Neutrophil (primary cell): Measurements from ENCODE around the gene OR13J1.

Experiments used
- H3K27ac ChIP-seq: fragments of 200-600 bp; sonication (generic); 2 replicates; pipeline ENCODE4 v1.5.1; 2016; ENCODE audit warnings: mild to moderate bottlenecking, moderate library complexity
- H3K27me3 ChIP-seq: fragments of 200-600 bp; sonication (generic); 2 replicates; pipeline ENCODE4 v1.6.0; 2016; ENCODE audit warnings: mild to moderate bottlenecking
- H3K36me3 ChIP-seq: fragments of 200-600 bp; sonication (generic); 2 replicates; pipeline ENCODE4 v1.5.1; 2017
- H3K4me1 ChIP-seq, 2 experiments: fragments of 200-600 bp in 1 of 2; sonication (generic) in 1 of 2; 1 replicate in 1 of 2; 2 replicates in 1 of 2; pipeline versions ENCODE4 v1.5.1 to v1.6.1; 2013 to 2016; ENCODE audit warnings: low read depth in 1 of 2, low read length in 1 of 2, mild to moderate bottlenecking in 1 of 2, moderate library complexity in 1 of 2; ENCODE audit not compliant: control insufficient read depth in 1 of 2, insufficient read depth in 1 of 2
- H3K4me3 ChIP-seq, 2 experiments: fragments of 200-600 bp in 1 of 2; sonication (generic) in 1 of 2; 1 replicate in 1 of 2; 2 replicates in 1 of 2; pipeline ENCODE4 v1.5.1; 2013 to 2016; ENCODE audit warnings: low read depth in 1 of 2, low read length in 1 of 2, mild to moderate bottlenecking in 1 of 2, moderate library complexity in 1 of 2
- H3K9me3 ChIP-seq: fragments of 200-600 bp; sonication (generic); 2 replicates; pipeline ENCODE4 v1.5.1; 2016
- TF ChIP-seq, protein P1 (sequence below): fragments of 200-600 bp; sonication (generic); IDR thresholded peaks from 2 replicates; pipeline ENCODE4 v1.5.1; 2016; ENCODE audit warnings: antibody characterized with exemption

OR13J1 gene

DNA sequence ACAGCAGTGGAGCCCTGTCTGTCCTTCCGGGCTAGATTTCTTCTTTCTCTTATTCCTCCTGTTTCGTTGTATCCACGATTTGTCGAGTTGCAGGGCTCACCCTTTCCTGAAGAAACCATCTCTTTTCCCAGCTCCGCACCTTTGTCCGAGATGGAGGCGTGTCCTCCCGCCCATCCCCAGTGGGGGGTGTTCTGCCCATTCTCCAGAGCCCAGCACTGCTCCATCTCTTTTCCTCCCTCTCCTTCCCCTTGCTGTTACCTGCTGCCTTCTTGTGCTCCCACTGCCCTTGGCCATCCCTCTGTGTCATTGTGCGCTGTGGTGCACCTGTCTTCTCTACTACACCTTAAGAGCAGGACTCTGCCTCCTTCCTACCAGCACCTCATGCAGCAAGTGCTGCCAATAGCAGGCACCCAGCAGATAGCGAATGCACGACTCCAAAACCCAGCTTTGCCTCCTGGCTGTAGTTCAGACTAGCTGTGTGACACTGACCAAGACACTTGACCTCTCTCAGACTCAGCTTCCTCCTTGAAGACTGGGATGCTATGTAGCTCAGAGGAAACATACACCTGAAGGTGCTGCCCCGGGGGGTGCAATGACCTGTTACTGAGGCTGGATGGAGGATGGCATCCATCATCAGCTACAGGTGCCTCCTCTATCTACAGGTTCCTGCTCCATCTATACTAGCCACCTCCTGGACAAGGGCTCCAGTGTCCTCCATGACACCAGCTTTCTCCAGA lies 8.9 kb downstream of the OR13J1 start:
- H3K9me3 ChIP-seq = no peaks in the 10 kb centered on the region
- H3K4me1 ChIP-seq = no peaks in the 10 kb centered on the region
- peaks cover 100% of the 10 kb centered on the region for H3K27me3 ChIP-seq
- TF ChIP-seq, protein P1, sequence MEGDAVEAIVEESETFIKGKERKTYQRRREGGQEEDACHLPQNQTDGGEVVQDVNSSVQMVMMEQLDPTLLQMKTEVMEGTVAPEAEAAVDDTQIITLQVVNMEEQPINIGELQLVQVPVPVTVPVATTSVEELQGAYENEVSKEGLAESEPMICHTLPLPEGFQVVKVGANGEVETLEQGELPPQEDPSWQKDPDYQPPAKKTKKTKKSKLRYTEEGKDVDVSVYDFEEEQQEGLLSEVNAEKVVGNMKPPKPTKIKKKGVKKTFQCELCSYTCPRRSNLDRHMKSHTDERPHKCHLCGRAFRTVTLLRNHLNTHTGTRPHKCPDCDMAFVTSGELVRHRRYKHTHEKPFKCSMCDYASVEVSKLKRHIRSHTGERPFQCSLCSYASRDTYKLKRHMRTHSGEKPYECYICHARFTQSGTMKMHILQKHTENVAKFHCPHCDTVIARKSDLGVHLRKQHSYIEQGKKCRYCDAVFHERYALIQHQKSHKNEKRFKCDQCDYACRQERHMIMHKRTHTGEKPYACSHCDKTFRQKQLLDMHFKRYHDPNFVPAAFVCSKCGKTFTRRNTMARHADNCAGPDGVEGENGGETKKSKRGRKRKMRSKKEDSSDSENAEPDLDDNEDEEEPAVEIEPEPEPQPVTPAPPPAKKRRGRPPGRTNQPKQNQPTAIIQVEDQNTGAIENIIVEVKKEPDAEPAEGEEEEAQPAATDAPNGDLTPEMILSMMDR = no peak
- H3K27ac ChIP-seq = no peak overlapping the region
- H3K4me3 ChIP-seq = no peak overlapping the region
- no peaks in the 10 kb centered on the region for H3K36me3 ChIP-seq

DNA sequence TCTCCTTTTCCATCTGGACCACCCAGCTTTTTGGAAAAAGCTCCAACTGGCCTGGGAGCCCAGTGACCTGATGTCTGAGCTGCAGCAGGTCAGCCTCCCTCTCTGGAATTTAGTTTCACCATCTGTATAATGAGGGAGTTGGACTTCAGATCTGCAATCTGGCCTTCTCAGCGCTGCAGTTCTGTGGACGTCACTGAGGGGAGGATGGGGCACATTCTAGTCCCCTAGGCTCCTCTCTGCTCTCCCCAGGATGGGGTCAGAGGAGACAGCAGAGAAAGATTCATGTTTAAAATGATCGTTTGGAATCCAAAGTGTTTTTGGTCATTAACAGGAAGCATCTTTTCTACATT lies 10.2 kb downstream of the OR13J1 start:
- Histone ChIP-seq H3K27me3 (peaks cover 100% of the 10 kb centered on the region), H3K4me1 (no peaks in the 10 kb centered on the region), H3K9me3 (no peaks in the 10 kb centered on the region), H3K27ac (no peak overlapping the region), H3K4me3 (no peak overlapping the region), H3K36me3 (no peaks in the 10 kb centered on the region)
- TF ChIP-seq, protein P1 = no peak

DNA sequence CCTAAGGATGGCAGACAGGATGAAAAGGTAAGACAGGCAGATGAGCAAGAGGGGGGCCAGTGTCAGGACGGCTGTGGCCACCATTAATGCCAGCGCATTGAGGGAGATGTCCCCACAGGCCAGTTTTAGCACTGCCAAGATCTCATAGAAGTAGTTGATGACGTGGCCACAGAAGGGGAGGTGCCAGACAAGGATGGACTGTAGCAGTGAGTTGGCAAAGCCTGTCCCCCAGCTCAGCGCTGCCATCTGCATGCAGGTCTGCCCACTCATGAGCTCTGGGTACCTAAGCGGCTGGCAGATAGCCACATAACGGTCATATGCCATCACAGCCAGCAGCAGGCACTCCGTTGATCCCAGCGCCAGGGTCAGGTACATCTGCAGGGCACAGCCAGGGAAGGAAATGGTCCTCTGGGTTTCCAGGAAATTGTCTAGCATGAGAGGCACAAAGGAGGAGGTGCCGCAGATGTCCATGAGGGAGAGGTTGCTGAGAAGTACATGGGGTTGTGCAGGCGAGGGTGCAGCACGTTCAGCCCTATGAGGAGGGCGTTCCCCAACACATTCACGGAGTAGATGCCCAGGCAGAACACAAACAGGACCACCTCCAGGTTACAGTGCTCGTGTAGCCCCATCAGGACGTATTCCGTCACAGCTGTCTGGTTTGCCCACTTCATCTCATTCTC lies 10.8 kb downstream of the OR13J1 start:
- Histone ChIP-seq H3K4me1 (no peaks in the 10 kb centered on the region), H3K27ac (no peak overlapping the region), H3K27me3 (peaks cover 100% of the 10 kb centered on the region), H3K4me3 (no peak overlapping the region), H3K36me3 (no peaks in the 10 kb centered on the region), H3K9me3 (no peaks in the 10 kb centered on the region)
- TF ChIP-seq, protein P1 = no peak

DNA sequence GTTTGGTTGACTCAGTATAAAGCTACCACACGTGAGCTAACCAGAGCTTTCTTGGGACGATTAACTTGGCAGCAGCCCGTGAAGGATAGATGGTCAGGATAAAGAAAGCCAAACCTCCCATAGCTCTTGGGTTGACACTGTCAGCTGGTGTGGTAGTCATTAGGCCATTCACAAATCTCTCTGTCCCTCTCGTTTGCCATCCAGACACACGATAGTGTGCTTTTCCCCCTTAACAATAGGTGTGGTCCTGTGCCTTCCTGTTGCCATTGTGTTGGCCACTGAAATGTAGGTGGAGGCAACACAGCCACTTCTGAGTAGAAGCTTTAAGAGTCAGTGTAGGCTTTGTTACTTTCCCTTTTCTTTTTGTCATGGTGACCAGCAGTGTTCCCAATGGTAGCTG lies 11.7 kb downstream of the OR13J1 start:
- no peaks in the 10 kb centered on the region for H3K4me1 ChIP-seq

DNA sequence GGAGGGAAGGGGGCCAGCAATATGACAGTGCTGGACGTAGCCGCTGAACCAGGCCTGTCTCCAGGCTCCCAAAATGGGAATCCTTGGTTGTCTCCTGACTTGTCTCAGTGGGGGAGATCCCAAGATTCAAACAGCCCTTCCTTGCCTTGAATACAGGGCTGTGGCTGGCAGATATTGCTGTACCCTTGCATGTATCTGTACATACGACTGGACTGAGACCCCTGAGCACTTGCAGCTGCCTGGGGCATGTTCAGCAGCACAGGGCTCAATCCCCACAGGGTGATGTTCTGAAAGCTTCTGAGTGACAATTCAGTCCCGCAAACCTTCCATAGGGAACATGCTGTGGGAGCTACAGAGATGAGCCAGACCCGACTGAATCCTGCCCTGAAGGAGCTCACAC lies 13.3 kb downstream of the OR13J1 start:
- no peaks in the 10 kb centered on the region for H3K9me3 ChIP-seq
- no peak overlapping the region for H3K4me3 ChIP-seq
- TF ChIP-seq, protein P1 = no peak
- H3K36me3 ChIP-seq = no peaks in the 10 kb centered on the region
- no peaks in the 10 kb centered on the region for H3K4me1 ChIP-seq
- H3K27me3 ChIP-seq = peaks cover 100% of the 10 kb centered on the region
- no peak overlapping the region for H3K27ac ChIP-seq

More for the DNA sequence above, 11.7 kb downstream of the OR13J1 start:
- no peak overlapping the region for H3K4me3 ChIP-seq
- peaks cover 100% of the 10 kb centered on the region for H3K27me3 ChIP-seq
- H3K9me3 ChIP-seq = no peaks in the 10 kb centered on the region
- no peak overlapping the region for H3K27ac ChIP-seq
- H3K36me3 ChIP-seq = no peaks in the 10 kb centered on the region
- TF ChIP-seq, protein P1 = no peak
